Breast epithelium (tissue), 4 donors: Measurements from ENCODE around the gene DYNC1I1. TPM values are rescaled to one million over a fixed set of nuclear protein-coding genes. Genes with fewer than 3 reads are reported as not detected.

Experiments
- DNase-seq, 2 donors: peaks; one replicate each; pipeline ENCODE4 v3.0.0-alpha.2; 2019; ENCODE audit warnings: low spot score in 2 of 2
- H3K27ac ChIP-seq, 2 donors: fragments of 200-600 bp; sonication (generic) in 1 of 2; one replicate each; pipeline ENCODE4 v1.5.1; 2016 to 2019; ENCODE audit warnings: mild to moderate bottlenecking in 1 of 2
- H3K27me3 ChIP-seq, 2 donors: fragments of 200-600 bp; sonication (generic) in 1 of 2; one replicate each; pipeline versions ENCODE4 v1.5.1 to v1.6.0; 2017 to 2019; ENCODE audit warnings: control low read depth in 1 of 2, mild to moderate bottlenecking in 1 of 2
- H3K36me3 ChIP-seq: fragments of 200-600 bp; one replicate; pipeline ENCODE4 v1.5.1; 2019
- H3K4me1 ChIP-seq, 2 donors: fragments of 200-600 bp; sonication (generic); one replicate each; pipeline ENCODE4 v1.5.1; 2016 to 2019; ENCODE audit warnings: control low read depth in 1 of 2
- H3K4me3 ChIP-seq, 3 donors: fragments of 200-600 bp; sonication (generic); 1 replicate in 2 of 3; 2 replicates in 1 of 3; pipeline ENCODE4 v1.5.1; 2016 to 2019; ENCODE audit warnings: mild to moderate bottlenecking in 3 of 3, moderate library complexity in 2 of 3
- H3K9me3 ChIP-seq, 2 donors: fragments of 200-600 bp; sonication (generic) in 1 of 2; one replicate each; pipeline ENCODE4 v1.5.1; 2016 to 2019; ENCODE audit warnings: control low read depth in 1 of 2
- CTCF ChIP-seq, 3 donors: fragments of 450-650 bp; IDR thresholded peaks; one replicate each; pipeline ENCODE4 v1.5.1; 2016 to 2017; ENCODE audit warnings: antibody characterized with exemption in 3 of 3, mild to moderate bottlenecking in 3 of 3, moderate library complexity in 3 of 3
- POLR2A ChIP-seq: fragments of 450-650 bp; IDR thresholded peaks from one replicate; pipeline ENCODE4 v1.6.1; 2016; ENCODE audit warnings: antibody characterized with exemption, mild to moderate bottlenecking, moderate library complexity
- POLR2AphosphoS5 ChIP-seq, 3 donors: sonication (generic); formaldehyde crosslinking; IDR thresholded peaks; one replicate each; pipeline ENCODE4 v1.6.1; 2017; ENCODE audit warnings: antibody characterized with exemption in 3 of 3
- intact Hi-C: fragments of 100-400 bp; cut with DNase I; formaldehyde crosslinking; loops from one replicate; pipeline ENCODE4 v1.15.1; 2023; ENCODE audit warnings: low total_unique reads
- total RNA-seq, 3 donors: library from RNA; depleted of rRNA; stranded (reverse); fragments of >200 nt; gene quantifications; one replicate each; pipeline ENCODE4 v1.1.0, GENCODE V29; 2016

The DYNC1I1 gene
- total RNA-seq, 3 donors from 2014 or later, result 5.7 to 7.7 (median 6.6) TPM

- no peaks in the 10 kb centered on the region for H3K27me3 ChIP-seq
- H3K9me3 ChIP-seq, result no peaks in the 10 kb centered on the region
- H3K36me3 ChIP-seq, result no peaks in the 10 kb centered on the region
- H3K4me1 ChIP-seq, result no peaks in the 10 kb centered on the region
- intact Hi-C loops, result no loop called here
- TF ChIP-seq CTCF (IDR thresholded peaks at IDR 0.05) (no peak), POLR2AphosphoS5 (IDR thresholded peaks at IDR 0.05) (no peak), POLR2A (no peak)
- DNase-seq, result no peak
- no peak overlapping the region for H3K4me3 ChIP-seq
- H3K27ac ChIP-seq, result no peak overlapping the region
Observed at GRCh38 chr7:95788884-95789283, 16.5 kb downstream of the DYNC1I1 start.

- no peak overlapping the region for H3K4me3 ChIP-seq
- TF ChIP-seq POLR2A (no peak), POLR2AphosphoS5 (IDR thresholded peaks at IDR 0.05) (no peak), CTCF (IDR thresholded peaks at IDR 0.05) (no peak)
- no peaks in the 10 kb centered on the region for H3K4me1 ChIP-seq
- intact Hi-C loops, result no loop called here
- no peaks in the 10 kb centered on the region for H3K36me3 ChIP-seq
- H3K9me3 ChIP-seq, result peaks cover 0 to 4% of the 10 kb centered on the region in 2 donors
- no peak for DNase-seq
- H3K27ac ChIP-seq, result no peak overlapping the region
- H3K27me3 ChIP-seq, result no peaks in the 10 kb centered on the region
Observed at GRCh38 chr7:95793658-95794057, 21.3 kb downstream of the DYNC1I1 start.

- no peaks in the 10 kb centered on the region for H3K27me3 ChIP-seq
Observed at GRCh38 chr7:95794917-95795515, 22.7 kb downstream of the DYNC1I1 start.

GRCh38 chr7:95796617-95797016, 24.3 kb downstream of the DYNC1I1 start:
- Histone ChIP-seq H3K4me1 (no peaks in the 10 kb centered on the region), H3K4me3 (no peak overlapping the region), H3K36me3 (no peaks in the 10 kb centered on the region), H3K9me3 (peaks cover 0 to 4% of the 10 kb centered on the region in 2 donors), H3K27ac (no peak overlapping the region), H3K27me3 (no peaks in the 10 kb centered on the region)
- intact Hi-C loops, result no loop called here
- TF ChIP-seq POLR2A, result no peak
- TF ChIP-seq CTCF (IDR thresholded peaks at IDR 0.05), result no peak
- TF ChIP-seq POLR2AphosphoS5 (IDR thresholded peaks at IDR 0.05), result no peak
- DNase-seq, result no peak

More at GRCh38 chr7:95794917-95795515, 22.7 kb downstream of the DYNC1I1 start:
- Histone ChIP-seq H3K27ac (no peak overlapping the region), H3K36me3 (no peaks in the 10 kb centered on the region), H3K9me3 (peaks cover 0 to 4% of the 10 kb centered on the region in 2 donors), H3K4me3 (no peak overlapping the region), H3K4me1 (no peaks in the 10 kb centered on the region)
- intact Hi-C loops, result no loop called here
- DNase-seq, result no peak
- TF ChIP-seq POLR2A, result no peak
- TF ChIP-seq POLR2AphosphoS5 (IDR thresholded peaks at IDR 0.05), result no peak
- TF ChIP-seq CTCF (IDR thresholded peaks at IDR 0.05), result no peak

- no peaks in the 10 kb centered on the region for H3K36me3 ChIP-seq
- no peaks in the 10 kb centered on the region for H3K4me1 ChIP-seq
- H3K9me3 ChIP-seq, result peaks cover 0 to 4% of the 10 kb centered on the region in 2 donors
- no peaks in the 10 kb centered on the region for H3K27me3 ChIP-seq
- H3K4me3 ChIP-seq, result no peak overlapping the region
- intact Hi-C loops, result no loop called here
- H3K27ac ChIP-seq, result no peak overlapping the region
- DNase-seq, result no peak
- TF ChIP-seq POLR2A (no peak), CTCF (IDR thresholded peaks at IDR 0.05) (no peak)
Observed at GRCh38 chr7:95798401-95798930, 26.1 kb downstream of the DYNC1I1 start.
